Stimulated activated naive CD8-positive, alpha-beta T cell treated with anti-CD3 and anti-CD28 coated beads, Interleukin-15, Interleukin-2, amounts not matched to agents 100 ng/mL and 50 ng/mL, for 24 hours (primary cell): ENCODE results near the gene KAT14.
"Not testable (repeated sequence)": the region's sequence is repeated elsewhere in the genome, so short reads cannot be mapped to it uniquely, and the experiment has no call there.

Source experiments
- H3K27ac Mint-ChIP-seq: one replicate; pipeline ENCODE4 v1.8.0; 2021; ENCODE audit warnings: mild to moderate bottlenecking, mixed read lengths
- H3K27me3 Mint-ChIP-seq: one replicate; pipeline ENCODE4 v1.8.0; 2021; ENCODE audit warnings: mixed read lengths
- H3K36me3 Mint-ChIP-seq: one replicate; pipeline ENCODE4 v1.8.0; 2021; ENCODE audit warnings: low read depth, mixed read lengths
- H3K4me1 Mint-ChIP-seq: one replicate; pipeline ENCODE4 v1.8.0; 2021; ENCODE audit warnings: low read depth, mixed read lengths
- H3K4me3 Mint-ChIP-seq: one replicate; pipeline ENCODE4 v1.8.0; 2021; ENCODE audit warnings: mild to moderate bottlenecking, mixed read lengths
- H3K9me3 Mint-ChIP-seq: one replicate; pipeline ENCODE4 v1.8.0; 2021; ENCODE audit warnings: mixed read lengths

Gene KAT14

DNA sequence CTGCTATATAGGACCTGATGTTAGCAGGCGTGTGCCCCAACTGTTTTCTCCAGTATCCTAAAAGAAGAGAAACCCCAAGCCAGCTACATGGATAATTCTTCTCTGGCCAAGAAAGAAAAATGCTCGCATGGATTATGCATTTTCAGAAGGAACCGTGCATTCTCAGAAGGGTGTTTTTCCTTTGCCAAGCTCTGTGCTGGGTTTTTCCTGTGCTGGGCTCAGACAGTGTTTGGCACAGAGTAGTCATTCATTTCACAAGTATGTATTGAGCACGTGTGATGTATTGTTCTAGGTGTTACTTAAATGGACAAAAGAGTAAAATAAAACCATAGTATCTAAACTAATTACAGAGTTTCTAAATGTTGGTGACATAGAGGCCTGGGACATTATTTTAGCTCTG is 88.0 kb downstream of the KAT14 start:
- Mint-ChIP-seq H3K27ac (no peak overlapping the region), H3K4me3 (no peak overlapping the region), H3K9me3 (no peaks in the 10 kb centered on the region), H3K4me1 (no peaks in the 10 kb centered on the region), H3K36me3 (no peaks in the 10 kb centered on the region), H3K27me3 (peaks cover 17% of the 10 kb centered on the region)

DNA sequence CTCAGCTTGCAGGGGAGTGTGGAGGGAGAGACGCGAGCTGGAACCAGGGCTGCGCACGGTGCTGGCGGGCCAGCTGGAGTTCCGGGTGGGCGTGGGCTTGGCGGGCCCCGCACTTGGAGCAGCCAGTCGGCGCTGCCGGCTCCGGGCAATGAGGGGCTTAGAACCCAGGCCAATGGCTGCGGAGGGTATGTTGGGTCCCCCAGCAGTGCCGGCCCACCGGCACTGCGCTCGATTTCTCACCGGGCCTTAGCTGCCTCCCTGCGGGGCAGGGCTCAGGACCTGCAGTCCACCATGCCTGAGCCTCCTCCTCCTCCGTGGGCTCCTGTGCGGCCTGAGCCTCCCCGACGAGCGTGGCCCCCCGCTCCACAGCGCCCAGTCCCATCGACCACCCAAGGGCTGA is 89.1 kb downstream of the KAT14 start:
- not testable (repeated sequence) for H3K4me3 Mint-ChIP-seq, H3K27ac Mint-ChIP-seq, H3K4me1 Mint-ChIP-seq, H3K9me3 Mint-ChIP-seq, H3K36me3 Mint-ChIP-seq
- H3K27me3 Mint-ChIP-seq, result peaks cover 17% of the 10 kb centered on the region

DNA sequence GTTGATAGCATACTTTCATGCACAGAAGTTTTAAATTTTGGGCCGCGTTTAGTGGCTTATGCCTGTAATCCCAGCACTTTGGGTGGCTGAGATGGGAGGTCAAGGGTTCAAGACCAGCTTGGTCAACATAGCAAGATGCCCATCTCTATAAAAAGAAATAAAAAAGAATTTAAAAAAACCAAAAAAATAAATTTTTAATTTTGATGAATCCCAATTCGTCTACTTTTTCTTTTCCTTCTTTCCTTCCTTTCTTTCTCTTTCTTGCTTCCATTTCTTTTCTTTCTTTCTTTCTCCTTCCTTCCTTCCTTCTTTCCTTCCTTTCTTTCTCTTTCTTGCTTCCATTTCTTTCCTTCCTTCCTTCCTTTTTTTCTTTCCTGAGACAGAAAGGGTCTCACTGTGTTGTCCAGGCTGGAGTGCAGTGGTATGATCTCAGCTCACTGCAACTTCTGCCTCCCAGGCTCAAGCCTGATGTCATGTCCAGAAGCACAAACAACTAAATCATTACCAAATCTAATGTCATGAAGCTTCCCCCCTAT is 95.8 kb downstream of the KAT14 start:
- H3K9me3 Mint-ChIP-seq, result no peaks in the 10 kb centered on the region
- H3K36me3 Mint-ChIP-seq, result no peaks in the 10 kb centered on the region
- H3K27ac Mint-ChIP-seq, result no peak overlapping the region
- H3K27me3 Mint-ChIP-seq, result peaks cover 16% of the 10 kb centered on the region
- H3K4me1 Mint-ChIP-seq, result no peaks in the 10 kb centered on the region
- no peak overlapping the region for H3K4me3 Mint-ChIP-seq
